SK-N-SH (cell line): ENCODE results near the gene SLCO1B3.

Source experiments
- EZH2phosphoT487 ChIP-seq: fragments of 200-600 bp; sonication (generic); IDR thresholded peaks from 2 replicates; pipeline ENCODE4 v1.6.1; 2017; ENCODE audit warnings: low read depth, mixed run types, mild to moderate bottlenecking, antibody characterized with exemption, moderate library complexity, borderline replicate concordance
- RCOR1 ChIP-seq: fragments of 150-350 bp; IDR thresholded peaks from 2 replicates; pipeline ENCODE4 v1.6.1; 2017; ENCODE audit warnings: antibody characterized with exemption, low read length
- SIN3A ChIP-seq: IDR thresholded peaks from 2 replicates; pipeline ENCODE4 v1.6.1; 2012; ENCODE audit warnings: low read depth, mild to moderate bottlenecking, low read length, moderate library complexity, borderline replicate concordance
- SMC3 ChIP-seq: IDR thresholded peaks from 2 replicates; pipeline ENCODE4 v1.6.1; 2012; ENCODE audit warnings: low read depth, low read length, improper control_type of control experiment
- TF ChIP-seq, protein P1 (sequence below): IDR thresholded peaks from 2 replicates; pipeline ENCODE4; 2012
- TF ChIP-seq, protein P2 (sequence below): fragments of 200-600 bp; sonication (generic); IDR thresholded peaks from 2 replicates; pipeline ENCODE4 v1.6.1; 2017; ENCODE audit warnings: antibody characterized with exemption, mild to moderate bottlenecking, moderate library complexity

DNA sequence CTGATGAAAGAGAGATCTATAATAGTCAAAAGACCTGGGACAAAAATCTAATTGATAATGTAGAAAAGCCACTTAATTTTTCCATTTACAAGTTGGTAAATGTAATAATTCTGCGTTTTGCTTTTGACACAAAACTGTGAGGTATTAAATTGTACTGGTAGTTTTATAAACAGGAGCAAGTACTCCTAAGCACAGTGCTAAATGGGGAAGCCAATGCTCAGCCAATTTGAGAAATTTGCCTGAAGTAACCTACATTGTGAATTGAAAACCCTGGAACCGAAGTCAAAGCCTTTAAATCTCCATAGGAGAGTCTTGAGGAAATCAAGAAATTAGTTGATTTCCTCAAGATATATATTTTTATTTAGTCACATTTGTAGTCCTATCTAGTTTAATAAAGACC is 152.8 kb downstream of the SLCO1B3 start:
- TF ChIP-seq, protein P1, sequence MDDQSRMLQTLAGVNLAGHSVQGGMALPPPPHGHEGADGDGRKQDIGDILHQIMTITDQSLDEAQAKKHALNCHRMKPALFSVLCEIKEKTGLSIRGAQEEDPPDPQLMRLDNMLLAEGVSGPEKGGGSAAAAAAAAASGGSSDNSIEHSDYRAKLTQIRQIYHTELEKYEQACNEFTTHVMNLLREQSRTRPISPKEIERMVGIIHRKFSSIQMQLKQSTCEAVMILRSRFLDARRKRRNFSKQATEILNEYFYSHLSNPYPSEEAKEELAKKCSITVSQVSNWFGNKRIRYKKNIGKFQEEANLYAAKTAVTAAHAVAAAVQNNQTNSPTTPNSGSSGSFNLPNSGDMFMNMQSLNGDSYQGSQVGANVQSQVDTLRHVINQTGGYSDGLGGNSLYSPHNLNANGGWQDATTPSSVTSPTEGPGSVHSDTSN, result no peak
- TF ChIP-seq EZH2phosphoT487 (no peak), SIN3A (no peak), RCOR1 (no peak), SMC3 (no peak)
- TF ChIP-seq, protein P2, sequence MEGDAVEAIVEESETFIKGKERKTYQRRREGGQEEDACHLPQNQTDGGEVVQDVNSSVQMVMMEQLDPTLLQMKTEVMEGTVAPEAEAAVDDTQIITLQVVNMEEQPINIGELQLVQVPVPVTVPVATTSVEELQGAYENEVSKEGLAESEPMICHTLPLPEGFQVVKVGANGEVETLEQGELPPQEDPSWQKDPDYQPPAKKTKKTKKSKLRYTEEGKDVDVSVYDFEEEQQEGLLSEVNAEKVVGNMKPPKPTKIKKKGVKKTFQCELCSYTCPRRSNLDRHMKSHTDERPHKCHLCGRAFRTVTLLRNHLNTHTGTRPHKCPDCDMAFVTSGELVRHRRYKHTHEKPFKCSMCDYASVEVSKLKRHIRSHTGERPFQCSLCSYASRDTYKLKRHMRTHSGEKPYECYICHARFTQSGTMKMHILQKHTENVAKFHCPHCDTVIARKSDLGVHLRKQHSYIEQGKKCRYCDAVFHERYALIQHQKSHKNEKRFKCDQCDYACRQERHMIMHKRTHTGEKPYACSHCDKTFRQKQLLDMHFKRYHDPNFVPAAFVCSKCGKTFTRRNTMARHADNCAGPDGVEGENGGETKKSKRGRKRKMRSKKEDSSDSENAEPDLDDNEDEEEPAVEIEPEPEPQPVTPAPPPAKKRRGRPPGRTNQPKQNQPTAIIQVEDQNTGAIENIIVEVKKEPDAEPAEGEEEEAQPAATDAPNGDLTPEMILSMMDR, result no peak
